Measurements from ENCODE around the gene THSD4.

THSD4 gene

GRCh38 chr15:71600237-71600636, 485.0 kb downstream of the THSD4 start:
- Histone ChIP-seq H3K4me3 (IDR thresholded peaks at IDR 0.05; ENCODE audit: insufficient read depth, low read depth, low read length) (no peak overlapping the region), H3K36me3 (ENCODE audit: insufficient read depth) (no peaks in the 10 kb centered on the region), H4K20me1 (ENCODE audit: insufficient read depth) (no peaks in the 10 kb centered on the region), H3K27ac (no peak overlapping the region), H3K4me2 (no peak overlapping the region), H3K4me1 (ENCODE audit: low read depth, poor library complexity, severe bottlenecking) (no peaks in the 10 kb centered on the region), H3K9ac (no peak overlapping the region), H2AFZ (ENCODE audit: low read depth) (no peak overlapping the region), H3K79me2 (ENCODE audit: insufficient read depth, low read depth) (no peaks in the 10 kb centered on the region), H3K27me3 (ENCODE audit: insufficient read depth, low read depth) (no peaks in the 10 kb centered on the region)
- no peak for TF ChIP-seq CTCF (conservative IDR thresholded peaks at IDR 0.05; ENCODE audit: low read depth, low read length)

GRCh38 chr15:71601038-71601834, 486.0 kb downstream of the THSD4 start:
- H3K4me2 ChIP-seq, result no peak overlapping the region
- H3K36me3 ChIP-seq (ENCODE audit: insufficient read depth), result no peaks in the 10 kb centered on the region
- H3K27ac ChIP-seq, result no peak overlapping the region
- TF ChIP-seq CTCF (conservative IDR thresholded peaks at IDR 0.05; ENCODE audit: low read depth, low read length), result no peak
- no peak overlapping the region for H2AFZ ChIP-seq (ENCODE audit: low read depth)
- no peak overlapping the region for H3K4me3 ChIP-seq (IDR thresholded peaks at IDR 0.05; ENCODE audit: insufficient read depth, low read depth, low read length)
- no peak overlapping the region for H3K9ac ChIP-seq
- H3K27me3 ChIP-seq (ENCODE audit: insufficient read depth, low read depth), result no peaks in the 10 kb centered on the region
- no peaks in the 10 kb centered on the region for H3K4me1 ChIP-seq (ENCODE audit: low read depth, poor library complexity, severe bottlenecking)
- no peaks in the 10 kb centered on the region for H3K79me2 ChIP-seq (ENCODE audit: insufficient read depth, low read depth)
- H4K20me1 ChIP-seq (ENCODE audit: insufficient read depth), result no peaks in the 10 kb centered on the region

- Histone ChIP-seq H3K4me2 (no peak overlapping the region), H3K27me3 (ENCODE audit: insufficient read depth, low read depth) (no peaks in the 10 kb centered on the region), H3K36me3 (ENCODE audit: insufficient read depth) (no peaks in the 10 kb centered on the region), H3K79me2 (ENCODE audit: insufficient read depth, low read depth) (no peaks in the 10 kb centered on the region), H3K4me3 (IDR thresholded peaks at IDR 0.05; ENCODE audit: insufficient read depth, low read depth, low read length) (no peak overlapping the region), H3K27ac (no peak overlapping the region), H3K9ac (no peak overlapping the region), H3K4me1 (ENCODE audit: low read depth, poor library complexity, severe bottlenecking) (no peaks in the 10 kb centered on the region), H4K20me1 (ENCODE audit: insufficient read depth) (no peaks in the 10 kb centered on the region), H2AFZ (ENCODE audit: low read depth) (no peak overlapping the region)
- TF ChIP-seq CTCF (conservative IDR thresholded peaks at IDR 0.05; ENCODE audit: low read depth, low read length), result no peak
Observed at GRCh38 chr15:71603379-71603778, 488.1 kb downstream of the THSD4 start.

- Histone ChIP-seq H3K79me2 (ENCODE audit: insufficient read depth, low read depth) (no peaks in the 10 kb centered on the region), H2AFZ (ENCODE audit: low read depth) (no peak overlapping the region), H3K4me1 (ENCODE audit: low read depth, poor library complexity, severe bottlenecking) (no peaks in the 10 kb centered on the region), H3K9ac (no peak overlapping the region), H3K27ac (no peak overlapping the region), H3K36me3 (ENCODE audit: insufficient read depth) (no peaks in the 10 kb centered on the region), H3K4me2 (no peak overlapping the region), H3K27me3 (ENCODE audit: insufficient read depth, low read depth) (no peaks in the 10 kb centered on the region), H3K4me3 (IDR thresholded peaks at IDR 0.05; ENCODE audit: insufficient read depth, low read depth, low read length) (no peak overlapping the region), H4K20me1 (ENCODE audit: insufficient read depth) (no peaks in the 10 kb centered on the region)
- no peak for TF ChIP-seq CTCF (conservative IDR thresholded peaks at IDR 0.05; ENCODE audit: low read depth, low read length)
Observed at GRCh38 chr15:71607383-71607782, 492.1 kb downstream of the THSD4 start.
